HepG2 (cell line): Measurements from ENCODE around the gene BRD2. TPM values are rescaled to one million over a fixed set of nuclear protein-coding genes. Genes with fewer than 3 reads are reported as not detected.

Experiments
- ATAC-seq: fragments of 200-7000 bp; cut with Tn5 transposase; 3 replicates; pipeline ENCODE4 v1.9.1; 2020; ENCODE audit warnings: mild to moderate bottlenecking, moderate library complexity
- BruUV-seq: library from RNA; stranded (reverse); fragments of 400-500 nt; replicated peaks from 2 replicates; lab custom pipeline; 2021; lab: Mats Ljungman, UMichigan
- CTCF ChIA-PET: fragments of 300-600 bp; formaldehyde crosslinking; extraction: SDS; loops from one replicate; lab custom pipeline; 2021; ENCODE audit warnings: low total read pairs, inconsistent platforms, low intra/inter-chr PET ratio; lab: Yijun Ruan, JAX
- POLR2A ChIA-PET: fragments of 350-600 bp; sonication (Branson Sonifier 250); formaldehyde crosslinking; loops from one replicate; lab custom pipeline; 2020; ENCODE audit warnings: antibody characterized with exemption, inconsistent platforms; lab: Yijun Ruan, JAX
- DNase-seq: peaks from one replicate; pipeline ENCODE4 v3.0.0-alpha.2; 2015; ENCODE audit warnings: low spot score
- FAIRE-seq: peaks from 3 replicates; lab custom pipeline; 2011; peaks lifted over from hg19 to GRCh38; lab: Jason Lieb, UNC
- H2AFZ ChIP-seq: one replicate; pipeline ENCODE4 v1.6.1; 2011; ENCODE audit warnings: low read length, inconsistent platforms
- H3K27ac ChIP-seq: fragments of 300-600 bp; 3 replicates; pipeline ENCODE4 v1.8.0; 2011; ENCODE audit warnings: mixed run types, mild to moderate bottlenecking, mixed read lengths, low read length, inconsistent platforms; ENCODE audit not compliant: insufficient read depth; ENCODE audit errors: extremely low read length
- H3K27me3 ChIP-seq, 2 experiments: fragments of 200-600 bp in 1 of 2; 2 replicates in 1 of 2; 3 replicates in 1 of 2; pipeline versions ENCODE4 v1.6.0 to v1.8.0; 2011; ENCODE audit warnings: low read length in 2 of 2, mild to moderate bottlenecking in 2 of 2, moderate library complexity in 2 of 2, inconsistent platforms in 1 of 2; ENCODE audit not compliant: insufficient read depth in 2 of 2, control insufficient read depth in 1 of 2
- H3K36me3 ChIP-seq, 2 experiments: fragments of 200-600 bp in 1 of 2; replicated peaks in 1 of 2; 2 replicates in 1 of 2; 3 replicates in 1 of 2; pipeline versions ENCODE4 v1.5.1 to v1.8.0; 2011; ENCODE audit warnings: low read length in 2 of 2, inconsistent platforms in 1 of 2; ENCODE audit not compliant: insufficient read depth in 2 of 2, control insufficient read depth in 1 of 2
- H3K4me1 ChIP-seq: 2 replicates; pipeline ENCODE4 v1.5.1; 2012; ENCODE audit warnings: low read length, inconsistent platforms; ENCODE audit not compliant: insufficient read depth
- H3K4me2 ChIP-seq: 2 replicates; pipeline ENCODE4 v1.6.0; 2011; ENCODE audit warnings: low read depth, low read length, inconsistent platforms
- H3K4me3 ChIP-seq, 3 experiments: fragments of 200-600 bp in 1 of 3; sonication (generic), shearing (Covaris generic) in 1 of 3; replicated peaks in 1 of 3; 2 replicates each; pipeline ENCODE4 v1.5.1; 2011 to 2016; ENCODE audit warnings: low read length in 3 of 3, inconsistent platforms in 2 of 3, low read depth in 2 of 3, mild to moderate bottlenecking in 2 of 3, control low read depth in 1 of 3, mixed read lengths in 1 of 3; ENCODE audit not compliant: insufficient read depth in 1 of 3
- H3K79me2 ChIP-seq: one replicate; pipeline ENCODE4 v1.6.1; 2011; ENCODE audit warnings: low read length, inconsistent platforms; ENCODE audit not compliant: insufficient read depth
- H3K9ac ChIP-seq: 2 replicates; pipeline ENCODE4 v1.6.0; 2011; ENCODE audit warnings: mild to moderate bottlenecking, low read depth, low read length, inconsistent platforms; ENCODE audit not compliant: insufficient read depth
- H3K9me3 ChIP-seq: 2 replicates; pipeline ENCODE4 v1.5.1; 2012; ENCODE audit warnings: mild to moderate bottlenecking, low read length
- H4K20me1 ChIP-seq: 2 replicates; pipeline ENCODE4 v1.6.0; 2011; ENCODE audit warnings: inconsistent platforms, mild to moderate bottlenecking, low read length, moderate library complexity; ENCODE audit not compliant: insufficient read depth
- SIN3B ChIP-seq: fragments of 150-350 bp; IDR thresholded peaks from 2 replicates; pipeline ENCODE4 v1.6.1; 2014; ENCODE audit warnings: low read length
- SOX13 ChIP-seq, 3 experiments: fragments of 450-650 bp in 1 of 3; sonication (generic) in 1 of 3; formaldehyde crosslinking in 1 of 3; IDR thresholded peaks in 2 of 3; conservative IDR thresholded peaks in 1 of 3; 2 replicates each; pipeline versions ENCODE4 v1.5.0 to v1.6.1; 2016 to 2020; ENCODE audit warnings: antibody characterized with exemption in 1 of 3, mild to moderate bottlenecking in 1 of 3, missing compliant biosample characterization in 1 of 3, missing genetic modification reagents in 1 of 3, moderate library complexity in 1 of 3
- ZBTB34 ChIP-seq: sonication (generic); formaldehyde crosslinking; IDR thresholded peaks from 2 replicates; pipeline ENCODE4 v1.8.0; 2022; ENCODE audit warnings: mild to moderate bottlenecking, missing genetic modification reagents
- ZBTB40 ChIP-seq, 2 experiments: fragments of 450-650 bp in 1 of 2; sonication (generic) in 1 of 2; formaldehyde crosslinking in 1 of 2; IDR thresholded peaks; 2 replicates each; pipeline versions ENCODE4 v1.6.1 to v1.8.0; 2016 to 2022; ENCODE audit warnings: antibody characterized with exemption in 1 of 2, mild to moderate bottlenecking in 1 of 2, missing genetic modification reagents in 1 of 2
- ZNF431 ChIP-seq: sonication (generic); formaldehyde crosslinking; IDR thresholded peaks from 2 replicates; pipeline ENCODE4 v1.9.0; 2022; ENCODE audit warnings: missing genetic modification reagents, low read depth, mild to moderate bottlenecking, borderline replicate concordance
- ZNF788 ChIP-seq: sonication (generic); formaldehyde crosslinking; IDR thresholded peaks from 2 replicates; pipeline ENCODE4 v1.5.0; 2020; ENCODE audit warnings: mild to moderate bottlenecking, missing genetic modification reagents, borderline replicate concordance
- in situ Hi-C: cut with HindIII; loops from 2 replicates; pipeline ENCODE4 v1.10.0; 2017; ENCODE audit warnings: low pct_unique_long_range_greater_than_20kb; ENCODE audit not compliant: extremely low pct_ligation_motif_present
- intact Hi-C: fragments of 100-400 bp; cut with micrococcal nuclease; formaldehyde crosslinking; loops from one replicate; pipeline ENCODE4 v1.10.0; 2022; ENCODE audit not compliant: unreplicated experiment
- polyA plus RNA-seq, 8 experiments: library from polyadenylated mRNA; depleted of rRNA in 3 of 8; stranded (reverse) in 7 of 8; unstranded in 1 of 8; fragments of >200 nt; fragmentation: Illumina TruSeq in 4 of 8; extraction: Trizol in 4 of 8; gene quantifications; 2 replicates each; pipeline versions ENCODE4 v1.2.1 to v1.2.3, GENCODE V29; 2011 to 2016; ENCODE audit warnings: low read depth in 4 of 8, missing spikeins in 1 of 8, mixed read lengths in 1 of 8; ENCODE audit not compliant: insufficient read depth in 1 of 8
- total RNA-seq, 5 experiments: library from RNA; depleted of rRNA; stranded (reverse); fragments of >200 nt; fragmentation: Illumina TruSeq; extraction: Trizol; gene quantifications; 2 replicates each; pipeline ENCODE4 v1.2.3, GENCODE V29; 2016; ENCODE audit warnings: low read depth in 1 of 5

Gene BRD2
- total and polyA plus RNA-seq, 2 of the 13 experiments (the other 11 are each of a cell fraction or from before 2014, with no cell fraction given) = 143 to 202 TPM

GRCh38 chr6:33024521-33024920 lies 56.1 kb downstream of the BRD2 start:
- CTCF ChIA-PET = no interaction called here
- POLR2A ChIA-PET = no interaction called here
- H3K4me2 ChIP-seq = no peak overlapping the region
- no peaks in the 10 kb centered on the region for H3K9me3 ChIP-seq
- H3K9ac ChIP-seq = no peak overlapping the region
- no peak for DNase-seq
- TF ChIP-seq ZNF431 (CRISPR knock-in tag) (no peak), SIN3B (no peak), ZBTB40 (IDR thresholded peaks at IDR 0.05) (no peak), ZBTB40 (CRISPR knock-in tag; IDR thresholded peaks at IDR 0.05) (no peak), ZBTB34 (no peak), SOX13 (IDR thresholded peaks at IDR 0.05) (no peak), SOX13 (CRISPR knock-in tag; conservative IDR thresholded peaks at IDR 0.05 in 1 of 2, IDR thresholded peaks at IDR 0.05 in 1 of 2) (no peak), ZNF788 (no peak)
- H3K79me2 ChIP-seq = no peaks in the 10 kb centered on the region
- no TSS peak for BruUV-seq
- no peaks in the 10 kb centered on the region for H3K4me1 ChIP-seq
- H3K4me3 ChIP-seq = no peak overlapping the region
- ATAC-seq = no peak
- intact Hi-C loops (no loop called here), in situ Hi-C loops (no loop called here)
- H3K27ac ChIP-seq = no peak overlapping the region
- no peaks in the 10 kb centered on the region for H4K20me1 ChIP-seq
- H3K27me3 ChIP-seq = peaks cover 0 to 21% of the 10 kb centered on the region in 2 experiments; a peak in 3 of 5 replicates
- FAIRE-seq = no peak
- H2AFZ ChIP-seq = no peak overlapping the region
- H3K36me3 ChIP-seq = no peaks in the 10 kb centered on the region
